Measurements from ENCODE around the gene MYRIP.

The MYRIP gene

GRCh38 chr3:39989746-39990145 lies 180.3 kb downstream of the MYRIP start:
- no peak for ATAC-seq
- TF ChIP-seq ZNF70 (CRISPR knock-in tag; IDR thresholded peaks at IDR 0.05) (no peak), ZFP3 (CRISPR knock-in tag; IDR thresholded peaks at IDR 0.05) (no peak), ARNTL (CRISPR knock-in tag; IDR thresholded peaks at IDR 0.05; ENCODE audit: borderline replicate concordance, low read depth) (no peak), ZNF8 (CRISPR knock-in tag; IDR thresholded peaks at IDR 0.05) (no peak), SNAI2 (CRISPR knock-in tag; IDR thresholded peaks at IDR 0.05) (no peak), ESRRG (CRISPR knock-in tag; IDR thresholded peaks at IDR 0.05) (no peak), TSHZ2 (CRISPR knock-in tag; IDR thresholded peaks at IDR 0.05) (no peak), BACH2 (CRISPR knock-in tag; IDR thresholded peaks at IDR 0.05; ENCODE audit: borderline replicate concordance) (no peak)
- TF ChIP-seq, protein P1, sequence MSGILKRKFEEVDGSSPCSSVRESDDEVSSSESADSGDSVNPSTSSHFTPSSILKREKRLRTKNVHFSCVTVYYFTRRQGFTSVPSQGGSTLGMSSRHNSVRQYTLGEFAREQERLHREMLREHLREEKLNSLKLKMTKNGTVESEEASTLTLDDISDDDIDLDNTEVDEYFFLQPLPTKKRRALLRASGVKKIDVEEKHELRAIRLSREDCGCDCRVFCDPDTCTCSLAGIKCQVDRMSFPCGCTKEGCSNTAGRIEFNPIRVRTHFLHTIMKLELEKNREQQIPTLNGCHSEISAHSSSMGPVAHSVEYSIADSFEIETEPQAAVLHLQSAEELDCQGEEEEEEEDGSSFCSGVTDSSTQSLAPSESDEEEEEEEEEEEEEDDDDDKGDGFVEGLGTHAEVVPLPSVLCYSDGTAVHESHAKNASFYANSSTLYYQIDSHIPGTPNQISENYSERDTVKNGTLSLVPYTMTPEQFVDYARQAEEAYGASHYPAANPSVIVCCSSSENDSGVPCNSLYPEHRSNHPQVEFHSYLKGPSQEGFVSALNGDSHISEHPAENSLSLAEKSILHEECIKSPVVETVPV (CRISPR knock-in tag; IDR thresholded peaks at IDR 0.05), result no peak

DNA sequence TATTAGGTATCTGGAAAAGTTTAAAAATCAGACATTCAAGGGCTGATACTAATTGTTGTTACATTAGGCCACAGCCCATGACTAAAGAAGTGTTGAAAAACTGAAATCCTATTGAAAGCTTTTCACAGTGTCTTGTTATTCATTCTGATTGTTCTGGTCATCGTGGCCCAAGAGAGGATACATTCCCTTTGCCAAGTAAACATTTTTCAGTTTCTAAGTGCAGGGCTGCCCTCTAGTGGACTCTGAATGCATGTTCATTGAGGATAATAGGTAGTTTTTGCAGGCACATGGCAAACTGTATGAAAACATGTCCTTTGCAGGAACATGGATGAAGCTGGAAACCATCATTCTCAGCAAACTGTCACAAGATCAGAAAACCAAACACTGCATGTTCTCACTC lies 181.1 kb downstream of the MYRIP start:
- no peak for TF ChIP-seq TCF4 (CRISPR knock-in tag; IDR thresholded peaks at IDR 0.05; ENCODE audit: borderline replicate concordance)
- TF ChIP-seq PPARA (CRISPR knock-in tag; IDR thresholded peaks at IDR 0.05; ENCODE audit: borderline replicate concordance), result no peak
- TF ChIP-seq TSHZ2 (CRISPR knock-in tag; IDR thresholded peaks at IDR 0.05), result no peak
- TF ChIP-seq, protein P2, sequence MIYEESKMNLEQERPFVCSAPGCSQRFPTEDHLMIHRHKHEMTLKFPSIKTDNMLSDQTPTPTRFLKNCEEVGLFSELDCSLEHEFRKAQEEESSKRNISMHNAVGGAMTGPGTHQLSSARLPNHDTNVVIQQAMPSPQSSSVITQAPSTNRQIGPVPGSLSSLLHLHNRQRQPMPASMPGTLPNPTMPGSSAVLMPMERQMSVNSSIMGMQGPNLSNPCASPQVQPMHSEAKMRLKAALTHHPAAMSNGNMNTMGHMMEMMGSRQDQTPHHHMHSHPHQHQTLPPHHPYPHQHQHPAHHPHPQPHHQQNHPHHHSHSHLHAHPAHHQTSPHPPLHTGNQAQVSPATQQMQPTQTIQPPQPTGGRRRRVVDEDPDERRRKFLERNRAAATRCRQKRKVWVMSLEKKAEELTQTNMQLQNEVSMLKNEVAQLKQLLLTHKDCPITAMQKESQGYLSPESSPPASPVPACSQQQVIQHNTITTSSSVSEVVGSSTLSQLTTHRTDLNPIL (CRISPR knock-in tag; IDR thresholded peaks at IDR 0.05; ENCODE audit: low read depth), result no peak
- no peak for TF ChIP-seq ESRRG (CRISPR knock-in tag; IDR thresholded peaks at IDR 0.05)
- TF ChIP-seq TOX (CRISPR knock-in tag; IDR thresholded peaks at IDR 0.05; ENCODE audit: borderline replicate concordance), result no peak
- TF ChIP-seq SNAI2 (CRISPR knock-in tag; IDR thresholded peaks at IDR 0.05), result no peak
- no peak for TF ChIP-seq ARNTL (CRISPR knock-in tag; IDR thresholded peaks at IDR 0.05; ENCODE audit: borderline replicate concordance, low read depth)
- no peak for TF ChIP-seq GLIS3 (CRISPR knock-in tag; IDR thresholded peaks at IDR 0.05)
- no peak for TF ChIP-seq ZFP3 (CRISPR knock-in tag; IDR thresholded peaks at IDR 0.05)
- no peak for TF ChIP-seq OSR1 (CRISPR knock-in tag; IDR thresholded peaks at IDR 0.05)
- no peak for TF ChIP-seq RARB (CRISPR knock-in tag; IDR thresholded peaks at IDR 0.05)
- no peak for TF ChIP-seq BACH2 (CRISPR knock-in tag; IDR thresholded peaks at IDR 0.05; ENCODE audit: borderline replicate concordance)
- TF ChIP-seq ZNF70 (CRISPR knock-in tag; IDR thresholded peaks at IDR 0.05), result no peak
- no peak for TF ChIP-seq CSDC2 (CRISPR knock-in tag; IDR thresholded peaks at IDR 0.05)
- no peak for TF ChIP-seq ZNF565 (CRISPR knock-in tag; conservative IDR thresholded peaks at IDR 0.05; ENCODE audit: low read depth)
- peak; percentile 39; the same call in 1 of the 3 replicates for ATAC-seq

- no peak for ATAC-seq
- TF ChIP-seq, protein P3, sequence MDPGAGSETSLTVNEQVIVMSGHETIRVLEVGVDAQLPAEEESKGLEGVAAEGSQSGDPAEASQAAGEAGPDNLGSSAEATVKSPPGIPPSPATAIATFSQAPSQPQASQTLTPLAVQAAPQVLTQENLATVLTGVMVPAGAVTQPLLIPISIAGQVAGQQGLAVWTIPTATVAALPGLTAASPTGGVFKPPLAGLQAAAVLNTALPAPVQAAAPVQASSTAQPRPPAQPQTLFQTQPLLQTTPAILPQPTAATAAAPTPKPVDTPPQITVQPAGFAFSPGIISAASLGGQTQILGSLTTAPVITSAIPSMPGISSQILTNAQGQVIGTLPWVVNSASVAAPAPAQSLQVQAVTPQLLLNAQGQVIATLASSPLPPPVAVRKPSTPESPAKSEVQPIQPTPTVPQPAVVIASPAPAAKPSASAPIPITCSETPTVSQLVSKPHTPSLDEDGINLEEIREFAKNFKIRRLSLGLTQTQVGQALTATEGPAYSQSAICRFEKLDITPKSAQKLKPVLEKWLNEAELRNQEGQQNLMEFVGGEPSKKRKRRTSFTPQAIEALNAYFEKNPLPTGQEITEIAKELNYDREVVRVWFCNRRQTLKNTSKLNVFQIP (CRISPR knock-in tag; IDR thresholded peaks at IDR 0.05; ENCODE audit: borderline replicate concordance, low read depth), result no peak
- TF ChIP-seq GLIS3 (CRISPR knock-in tag; IDR thresholded peaks at IDR 0.05), result no peak
- no peak for TF ChIP-seq ZC3H10 (CRISPR knock-in tag; IDR thresholded peaks at IDR 0.05)
- TF ChIP-seq ZNF8 (CRISPR knock-in tag; IDR thresholded peaks at IDR 0.05), result no peak
- no peak for TF ChIP-seq PATZ1 (CRISPR knock-in tag; IDR thresholded peaks at IDR 0.05; ENCODE audit: borderline replicate concordance)
- no peak for TF ChIP-seq ZNF565 (CRISPR knock-in tag; conservative IDR thresholded peaks at IDR 0.05; ENCODE audit: low read depth)
- no peak for TF ChIP-seq PPARA (CRISPR knock-in tag; IDR thresholded peaks at IDR 0.05; ENCODE audit: borderline replicate concordance)
- no peak for TF ChIP-seq ESRRG (CRISPR knock-in tag; IDR thresholded peaks at IDR 0.05)
- TF ChIP-seq RARB (CRISPR knock-in tag; IDR thresholded peaks at IDR 0.05), result no peak
- no peak for TF ChIP-seq OSR1 (CRISPR knock-in tag; IDR thresholded peaks at IDR 0.05)
Observed at GRCh38 chr3:40008796-40009195, 199.4 kb downstream of the MYRIP start.
